Kidney (tissue), 14 donors: ENCODE measurements around the gene CCND2. TPM values are rescaled to one million over a fixed set of nuclear protein-coding genes. Genes with fewer than 3 reads are reported as not detected.

Experiments used
- DNase-seq, 5 donors: peaks; one replicate each; pipeline ENCODE4 v3.0.0-alpha.2; 2013 to 2020
- FAIRE-seq: peaks from 2 replicates; lab custom pipeline; 2012; peaks lifted over from hg19 to GRCh38; lab: Jason Lieb, UNC
- H3K27ac ChIP-seq, 2 donors: one replicate each; pipeline ENCODE4 v1.7.0; 2013; ENCODE audit warnings: low read depth in 2 of 2, low read length in 2 of 2, inconsistent platforms in 1 of 2
- H3K27me3 ChIP-seq: one replicate; pipeline ENCODE4 v1.7.1; 2013; ENCODE audit warnings: low read length, inconsistent platforms; ENCODE audit not compliant: control insufficient read depth, insufficient read depth
- H3K36me3 ChIP-seq, 3 donors: one replicate each; pipeline versions ENCODE4 v1.7.0 to v1.7.1; 2013; ENCODE audit warnings: low read length in 3 of 3, control low read depth in 1 of 3, inconsistent platforms in 1 of 3; ENCODE audit not compliant: insufficient read depth in 3 of 3, control insufficient read depth in 2 of 3
- H3K4me1 ChIP-seq, 3 donors: one replicate each; pipeline versions ENCODE4 v1.7.0 to v1.7.1; 2013; ENCODE audit warnings: low read length in 3 of 3, inconsistent platforms in 1 of 3, low read depth in 1 of 3; ENCODE audit not compliant: control insufficient read depth in 2 of 3, insufficient read depth in 2 of 3
- H3K4me3 ChIP-seq, 3 donors: one replicate each; pipeline versions ENCODE4 v1.7.0 to v1.8.1; 2013; ENCODE audit warnings: low read length in 3 of 3, control low read depth in 1 of 3, inconsistent platforms in 1 of 3
- H3K9ac ChIP-seq, 3 donors: one replicate each; pipeline versions ENCODE4 v1.7.0 to v1.7.1; 2013; ENCODE audit warnings: low read length in 3 of 3, control low read depth in 1 of 3, inconsistent platforms in 1 of 3
- H3K9me3 ChIP-seq, 3 donors: one replicate each; pipeline versions ENCODE4 v1.7.0 to v1.7.1; 2013; ENCODE audit warnings: low read length in 3 of 3, control low read depth in 1 of 3, inconsistent platforms in 1 of 3; ENCODE audit not compliant: control insufficient read depth in 2 of 3, insufficient read depth in 1 of 3
- CTCF ChIP-seq: IDR thresholded peaks from 3 replicates; pipeline ENCODE4 v1.5.1; 2012; ENCODE audit warnings: mild to moderate bottlenecking, moderate library complexity, borderline replicate concordance; ENCODE audit not compliant: insufficient read depth; ENCODE audit errors: extremely low read depth
- intact Hi-C: fragments of 100-400 bp; cut with DNase I; formaldehyde crosslinking; loops from one replicate; pipeline ENCODE4 v1.11.1; 2022
- polyA plus RNA-seq: library from polyadenylated mRNA; stranded (reverse); fragments of 350-450 nt; fragmentation: Illumina TruSeq; extraction: RNeasy Lipid Tissue Mini Kit (QIAGEN cat#74804); gene quantifications from one replicate; pipeline ENCODE4 v1.2.3, GENCODE V29; 2014; ENCODE audit warnings: low read depth, low replicate concordance; ENCODE audit not compliant: insufficient read depth
- total RNA-seq: library from RNA; stranded (reverse); fragmentation: NEBNext Ultra II Directional; extraction: Animal tissue kit (Norgen Biotek cat#: 25700); gene quantifications from one replicate; pipeline ENCODE4 v1.2.1, GENCODE V29; 2021
- donor health status: control.
- donor health status: control.
- donor health status: control.
- donor health status: control.
- donor health status: control.
- donor health status: DM: yes; HTN: yes; CAD: no.
- donor health status: Normal renal cell carcinoma (clear cell type).

CCND2 gene
- total and polyA plus RNA-seq, 2 donors from 2014 or later: 3.3 to 94.4 TPM

GRCh38 chr12:4287325-4288211 is 14.0 kb downstream of the CCND2 start:
- TF ChIP-seq CTCF: no peak
- intact Hi-C loops: loop anchor here (10.0 kb wide), 1 partner anchor 293 kb away; no protein-coding TSS in a partner anchor
- FAIRE-seq: no peak
- Histone ChIP-seq H3K27me3 (no peaks in the 10 kb centered on the region), H3K9ac (no peak overlapping the region), H3K4me1 (no peaks in the 10 kb centered on the region), H3K36me3 (peaks cover 0 to 2% (median 0%) of the 10 kb centered on the region in 3 donors), H3K27ac (no peak overlapping the region), H3K9me3 (no peaks in the 10 kb centered on the region), H3K4me3 (no peak overlapping the region)
- DNase-seq: peak in 2 of 5 donors; percentile 18 to 37

- FAIRE-seq: no peak
- TF ChIP-seq CTCF: no peak
- DNase-seq: peak in 1 of 5 donors; percentile 30
- Histone ChIP-seq H3K9ac (no peak overlapping the region), H3K27ac (no peak overlapping the region), H3K27me3 (no peaks in the 10 kb centered on the region), H3K4me1 (no peaks in the 10 kb centered on the region), H3K36me3 (peaks cover 0 to 2% (median 0%) of the 10 kb centered on the region in 3 donors), H3K9me3 (no peaks in the 10 kb centered on the region), H3K4me3 (no peak overlapping the region)
- intact Hi-C loops: loop anchor here (10.0 kb wide), 1 partner anchor 294 kb away; no protein-coding TSS in a partner anchor
Observed at GRCh38 chr12:4288296-4289131, 15.0 kb downstream of the CCND2 start.

- H3K4me1 ChIP-seq: no peaks in the 10 kb centered on the region
- no peaks in the 10 kb centered on the region for H3K9me3 ChIP-seq
- no peaks in the 10 kb centered on the region for H3K27me3 ChIP-seq
- intact Hi-C loops: loop anchor here (10.0 kb wide), 1 partner anchor 295 kb away; no protein-coding TSS in a partner anchor
- FAIRE-seq: no peak
- no peak overlapping the region for H3K4me3 ChIP-seq
- DNase-seq: peak in 1 of 5 donors; percentile 27
- H3K36me3 ChIP-seq: peaks cover 0 to 2% (median 0%) of the 10 kb centered on the region in 3 donors
- TF ChIP-seq CTCF: no peak
- no peak overlapping the region for H3K9ac ChIP-seq
- no peak overlapping the region for H3K27ac ChIP-seq
Observed at GRCh38 chr12:4289231-4289878, 15.8 kb downstream of the CCND2 start.
